Measurements from ENCODE around the gene NPHS1.
A peak's percentile ranks its signal among the peaks of the same experiment; 100 is the strongest.
"Not testable (repeated sequence)": the region's sequence is repeated elsewhere in the genome, so short reads cannot be mapped to it uniquely, and the experiment has no call there.

NPHS1 gene

GRCh38 chr19:35872180-35872579 is 19.9 kb upstream of the NPHS1 start:
- no peak for DNase-seq (ENCODE audit: low spot score)

GRCh38 chr19:35871611-35872010 is 19.3 kb upstream of the NPHS1 start:
- no peak for DNase-seq (ENCODE audit: low spot score)

GRCh38 chr19:35870798-35871197 is 18.5 kb upstream of the NPHS1 start:
- DNase-seq (ENCODE audit: low spot score) = no peak

- DNase-seq (ENCODE audit: low spot score) = not testable (repeated sequence)
Observed at GRCh38 chr19:35870124-35870736, 17.9 kb upstream of the NPHS1 start.

- peak; percentile 75 for DNase-seq (ENCODE audit: low spot score)
Observed at GRCh38 chr19:35869327-35870123, 17.2 kb upstream of the NPHS1 start.

DNA sequence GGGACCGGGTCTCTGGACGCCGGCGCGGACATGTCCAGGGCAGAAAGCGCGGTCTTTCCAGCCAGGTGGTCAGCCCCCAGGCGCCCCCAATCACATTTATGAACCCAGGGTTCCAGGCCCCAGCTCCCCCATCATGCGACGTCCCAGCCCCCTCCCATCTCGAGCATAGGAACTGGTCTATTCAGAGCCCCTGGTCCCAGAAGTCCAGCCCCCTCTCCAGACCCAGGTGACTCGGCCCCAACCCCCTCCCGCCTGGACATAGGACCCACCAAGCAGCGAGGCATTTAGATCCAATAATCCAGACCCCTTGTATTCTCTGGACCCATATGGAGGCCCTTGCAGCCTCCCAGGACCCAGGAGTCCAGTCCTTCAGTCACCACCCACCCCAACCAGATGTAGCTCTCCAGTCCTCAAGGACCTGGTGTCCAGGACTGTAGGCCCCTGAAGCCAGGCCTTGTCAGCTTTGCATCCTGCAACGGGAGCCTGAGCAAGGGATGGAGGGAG is 16.6 kb upstream of the NPHS1 start:
- DNase-seq (ENCODE audit: low spot score) = no peak

GRCh38 chr19:35868172-35868822 is 16.0 kb upstream of the NPHS1 start, which contains the start of gene APLP1:
Gene APLP1 (plus strand): TSS chr19:35868574. CDS start chr19:35868637, 63 bp downstream.
- peak; percentile 54 for DNase-seq (ENCODE audit: low spot score)

DNA sequence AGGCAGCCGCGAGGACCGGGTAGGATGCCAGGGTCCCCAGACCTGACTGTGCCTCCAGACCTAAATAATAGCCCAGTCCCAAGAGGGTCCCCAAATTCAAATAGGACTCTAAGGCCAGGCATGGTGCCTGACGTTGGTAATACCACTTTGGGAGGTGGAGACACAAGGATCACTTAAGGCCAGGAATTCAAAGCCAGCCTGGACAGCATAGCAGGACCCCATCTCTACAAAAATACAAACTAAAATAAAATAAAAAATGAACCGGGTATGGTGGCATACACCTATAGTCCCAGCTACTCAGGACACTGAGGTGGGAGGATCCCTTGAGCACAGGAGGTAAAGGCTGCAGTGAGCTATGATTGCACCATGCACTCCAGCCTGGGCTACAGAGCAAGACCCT is 10.7 kb upstream of the NPHS1 start:
- no peak for DNase-seq (ENCODE audit: low spot score)

DNA sequence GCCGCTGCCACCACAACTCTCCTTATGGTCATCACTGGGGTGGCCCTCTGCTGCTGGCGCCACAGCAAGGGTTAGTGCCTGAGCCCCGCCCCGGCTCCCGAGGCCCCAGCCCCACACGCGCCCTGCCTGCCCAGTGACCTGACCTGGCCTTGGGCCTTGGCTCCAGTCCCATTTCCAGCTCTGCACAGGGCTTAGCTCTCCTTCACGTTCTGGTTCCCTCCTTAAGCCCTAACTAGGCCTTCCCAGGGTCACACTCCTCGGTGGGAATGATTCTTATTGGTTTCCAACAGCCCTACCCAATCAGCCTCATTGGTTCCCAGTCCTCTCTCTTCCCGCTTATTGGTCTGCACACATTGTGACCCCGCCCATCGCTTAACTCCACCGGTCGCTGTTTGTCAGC is 10.2 kb upstream of the NPHS1 start:
- no peak for DNase-seq (ENCODE audit: low spot score)

DNA sequence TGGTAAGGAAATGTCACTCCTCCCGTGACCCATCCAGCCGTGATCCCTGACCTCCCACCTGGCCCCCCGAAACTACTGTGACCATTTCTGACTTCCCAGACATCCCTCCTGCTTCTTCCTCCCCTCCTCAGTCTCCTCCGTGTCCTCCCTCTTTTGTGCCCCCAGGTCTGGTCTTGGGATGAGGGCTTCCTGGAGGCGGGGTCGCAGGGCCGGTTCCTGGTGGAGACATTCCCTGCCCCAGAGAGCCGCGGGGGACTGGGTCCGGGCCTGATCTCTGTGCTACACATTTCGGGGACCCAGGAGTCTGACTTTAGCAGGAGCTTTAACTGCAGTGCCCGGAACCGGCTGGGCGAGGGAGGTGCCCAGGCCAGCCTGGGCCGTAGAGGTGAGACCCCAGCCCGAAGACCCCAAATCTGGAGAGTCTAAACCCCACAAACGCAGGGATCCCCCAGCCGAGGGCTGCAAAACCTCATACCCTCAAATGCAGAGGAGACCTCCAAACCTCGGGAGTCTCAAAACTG is 9.4 kb upstream of the NPHS1 start:
- DNase-seq (ENCODE audit: low spot score) = no peak

- no peak for DNase-seq (ENCODE audit: low spot score)
Observed at GRCh38 chr19:35860818-35861639, 8.7 kb upstream of the NPHS1 start.

- DNase-seq (ENCODE audit: low spot score) = no peak
Observed at GRCh38 chr19:35860436-35860817, 8.1 kb upstream of the NPHS1 start.

- DNase-seq (ENCODE audit: low spot score) = no peak
Observed at GRCh38 chr19:35859414-35859813, 7.1 kb upstream of the NPHS1 start.

- DNase-seq (ENCODE audit: low spot score) = no peak
Observed at GRCh38 chr19:35858311-35858710, 6.0 kb upstream of the NPHS1 start.

- peak; percentile 1 for DNase-seq (ENCODE audit: low spot score)
Observed at GRCh38 chr19:35856546-35857149, 4.3 kb upstream of the NPHS1 start, which contains the start of gene KIRREL2. Gene KIRREL2 (plus strand): TSS chr19:35856911. CDS start chr19:35857120, 209 bp downstream.

- no peak for DNase-seq (ENCODE audit: low spot score)
Observed at GRCh38 chr19:35853038-35853756, 893 bp upstream of the NPHS1 start.

- DNase-seq (ENCODE audit: low spot score) = no peak
Observed at GRCh38 chr19:35851213-35852028, 883 bp downstream of the NPHS1 start.

DNA sequence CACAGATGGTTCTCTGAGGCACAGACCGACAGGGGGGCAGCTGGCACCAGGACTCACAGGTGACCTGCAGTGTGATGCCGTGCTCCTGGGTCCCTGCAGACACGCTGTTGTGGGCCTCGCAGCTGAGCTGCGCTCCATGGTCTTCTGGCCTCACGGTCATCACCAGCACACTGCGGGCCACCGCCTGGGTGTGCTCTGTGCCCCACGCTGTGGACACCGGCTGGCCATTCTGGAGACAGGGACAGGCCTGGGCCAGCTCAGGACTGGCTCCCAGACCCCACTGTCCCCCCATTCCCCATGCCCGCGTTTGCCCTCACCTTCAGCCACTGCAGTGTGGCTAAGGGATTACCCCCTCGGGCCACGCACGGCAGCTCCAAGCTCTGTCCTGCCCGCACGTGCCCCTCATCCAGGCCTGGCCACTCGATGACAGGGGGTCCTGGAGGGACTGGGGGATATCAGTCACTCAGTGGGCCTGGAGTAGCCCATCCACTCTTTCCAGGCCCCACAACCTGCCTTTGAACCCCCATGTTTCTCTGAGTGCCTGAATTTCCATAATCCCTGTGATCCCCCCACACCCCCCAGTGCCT is 3.3 kb downstream of the NPHS1 start:
- no peak for DNase-seq (ENCODE audit: low spot score)

DNA sequence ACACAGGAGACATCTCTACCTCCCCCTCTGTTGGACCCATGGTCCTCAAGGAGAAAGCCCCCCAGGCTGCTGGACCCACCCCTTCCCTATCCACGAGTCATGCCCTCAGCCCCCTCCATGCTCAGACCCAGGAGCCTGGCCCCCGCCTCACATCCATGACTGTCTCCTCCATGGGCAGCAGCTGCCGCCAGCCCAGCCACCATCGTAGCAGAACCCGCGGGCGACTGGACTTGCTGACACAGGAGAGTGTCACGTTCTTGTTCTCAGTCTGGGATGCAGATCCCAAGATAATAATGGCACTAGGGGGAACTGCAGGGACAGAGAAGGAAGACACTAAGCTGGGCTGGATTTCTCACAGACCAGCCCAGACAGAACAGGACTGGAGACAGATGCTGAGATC is 3.8 kb downstream of the NPHS1 start:
- DNase-seq (ENCODE audit: low spot score) = no peak

All from CD4-positive, alpha-beta T cell treated with Interleukin-15 for 4 hours (primary cell).